Smooth muscle cell (in vitro differentiated cells): ENCODE measurements around the gene PA2G4. TPM values are rescaled to one million over a fixed set of nuclear protein-coding genes. Genes with fewer than 3 reads are reported as not detected.

Experiments used
- DNase-seq: peaks from one replicate; lab custom pipeline; 2025; ENCODE audit not compliant: unreplicated experiment; lab: John Stamatoyannopoulos, UW
- H2AFZ ChIP-seq: fragments of 200-600 bp; sonication (generic); 2 replicates; pipeline ENCODE4 v1.6.0; 2016; ENCODE audit warnings: antibody characterized with exemption, low read depth, mild to moderate bottlenecking
- H3F3A ChIP-seq: fragments of 200-600 bp; sonication (generic); 2 replicates; pipeline ENCODE4 v1.6.0; 2017; ENCODE audit warnings: antibody characterized with exemption, low read depth
- H3K27ac ChIP-seq: fragments of 200-600 bp; sonication (generic); 2 replicates; pipeline ENCODE4 v1.5.1; 2016; ENCODE audit warnings: low read depth, mild to moderate bottlenecking
- H3K27me3 ChIP-seq: fragments of 200-600 bp; sonication (generic); 2 replicates; pipeline ENCODE4 v1.6.1; 2016; ENCODE audit warnings: low read depth, mild to moderate bottlenecking
- H3K36me3 ChIP-seq: fragments of 200-600 bp; sonication (generic); 2 replicates; pipeline ENCODE4 v1.5.1; 2016; ENCODE audit warnings: low read depth
- H3K4me1 ChIP-seq: fragments of 200-600 bp; sonication (generic); 2 replicates; pipeline ENCODE4 v1.5.1; 2016; ENCODE audit warnings: low read depth
- H3K4me2 ChIP-seq: fragments of 200-600 bp; sonication (generic); 2 replicates; pipeline ENCODE4 v1.6.0; 2016; ENCODE audit warnings: mild to moderate bottlenecking
- H3K4me3 ChIP-seq: fragments of 200-600 bp; sonication (generic); 2 replicates; pipeline ENCODE4 v1.5.1; 2016; ENCODE audit warnings: mild to moderate bottlenecking
- H3K79me2 ChIP-seq: fragments of 200-600 bp; sonication (generic); 2 replicates; pipeline ENCODE4 v1.6.0; 2016; ENCODE audit warnings: low read depth, mild to moderate bottlenecking
- H3K9ac ChIP-seq: fragments of 200-600 bp; sonication (generic); 2 replicates; pipeline ENCODE4 v1.6.0; 2016; ENCODE audit warnings: low read depth
- H3K9me3 ChIP-seq: fragments of 200-600 bp; sonication (generic); replicated peaks from 2 replicates; pipeline ENCODE4 v1.5.1; 2016; ENCODE audit warnings: low read depth
- H4K20me1 ChIP-seq: fragments of 200-600 bp; sonication (generic); 2 replicates; pipeline ENCODE4 v1.6.0; 2016; ENCODE audit warnings: low read depth
- CTCF ChIP-seq: fragments of 200-600 bp; sonication (generic); IDR thresholded peaks from 2 replicates; pipeline ENCODE4 v1.5.1; 2017; ENCODE audit warnings: borderline replicate concordance, mild to moderate bottlenecking, antibody characterized with exemption; ENCODE audit not compliant: insufficient read depth, poor library complexity, severe bottlenecking
- WGBS: methylation state at CpG from one replicate; pipeline ENCODE4 v1.1.7; 2016; ENCODE audit warnings: low lambda C conversion rate; 5-methylcytosine and 5-hydroxymethylcytosine counted together
- polyA plus RNA-seq: library from polyadenylated mRNA; unstranded; fragments of >200 nt; fragmentation: Nextera tagmentation; extraction: Ambion mirVana; gene quantifications from 2 replicates; pipeline ENCODE4 v1.2.1, GENCODE V29; 2016
- total RNA-seq: library from RNA; depleted of rRNA; stranded (reverse); fragments of >200 nt; gene quantifications from 2 replicates; pipeline ENCODE4 v1.2.3, GENCODE V29; 2014

Gene PA2G4
- total and polyA plus RNA-seq, 2 experiments from 2014 or later, result 99.8 to 118 TPM

GRCh38 chr12:56127888-56128669, 23.7 kb downstream of the PA2G4 start, which contains the start of gene ESYT1:
TSS of gene ESYT1 (plus strand) at chr12:56128267. CDS start at chr12:56128320, 53 bp downstream.
- H3K9ac ChIP-seq, result peak within 1 kb of the TSS; percentile 75
- under 1% methylated on average over 49 of the region's 49 CpGs for WGBS
- H3F3A ChIP-seq, result peaks cover 14% of the 10 kb centered on the region
- DNase-seq, result peak; percentile 89
- H4K20me1 ChIP-seq, result no peaks in the 10 kb centered on the region
- H3K27me3 ChIP-seq, result no peaks in the 10 kb centered on the region
- peaks cover 14% of the 10 kb centered on the region for H3K79me2 ChIP-seq
- H3K9me3 ChIP-seq, result no peaks in the 10 kb centered on the region
- TF ChIP-seq CTCF, result no peak
- peak within 1 kb of the TSS; percentile 10 for H2AFZ ChIP-seq
- peaks cover 21% of the 10 kb centered on the region for H3K4me1 ChIP-seq
- peak within 1 kb of the TSS; percentile 82 for H3K4me3 ChIP-seq
- H3K36me3 ChIP-seq, result no peaks in the 10 kb centered on the region
- peak within 1 kb of the TSS; percentile 92 for H3K27ac ChIP-seq
- peak within 1 kb of the TSS; percentile 90 for H3K4me2 ChIP-seq

- WGBS, result under 1% methylated on average over 19 of the region's 20 CpGs
- H3K27ac ChIP-seq, result peak overlapping the region; percentile 64
- DNase-seq, result peak; percentile 46
- peak overlapping the region; percentile 53 for H3K9ac ChIP-seq
- peaks cover 21% of the 10 kb centered on the region for H3K4me1 ChIP-seq
- H4K20me1 ChIP-seq, result no peaks in the 10 kb centered on the region
- no peaks in the 10 kb centered on the region for H3K27me3 ChIP-seq
- H2AFZ ChIP-seq, result peak overlapping the region; percentile 10
- no peak for TF ChIP-seq CTCF
- no peaks in the 10 kb centered on the region for H3K36me3 ChIP-seq
- peak overlapping the region; percentile 90 for H3K4me2 ChIP-seq
- H3K4me3 ChIP-seq, result peak overlapping the region; percentile 82
- no peaks in the 10 kb centered on the region for H3K9me3 ChIP-seq
- H3F3A ChIP-seq, result peaks cover 14% of the 10 kb centered on the region
- H3K79me2 ChIP-seq, result peaks cover 14% of the 10 kb centered on the region
Observed at GRCh38 chr12:56128670-56129205, 24.4 kb downstream of the PA2G4 start.

GRCh38 chr12:56129206-56129941, 25.0 kb downstream of the PA2G4 start:
- Histone ChIP-seq H4K20me1 (no peaks in the 10 kb centered on the region), H2AFZ (peak overlapping the region; percentile 10), H3F3A (peaks cover 14% of the 10 kb centered on the region), H3K79me2 (peaks cover 14% of the 10 kb centered on the region), H3K4me1 (peaks cover 21% of the 10 kb centered on the region), H3K36me3 (no peaks in the 10 kb centered on the region), H3K9me3 (no peaks in the 10 kb centered on the region), H3K9ac (peak overlapping the region; percentile 53), H3K27me3 (no peaks in the 10 kb centered on the region), H3K4me3 (peak overlapping the region; percentile 82), H3K27ac (peak overlapping the region; percentile 64), H3K4me2 (peak overlapping the region; percentile 90)
- peak; percentile 25 for DNase-seq
- no peak for TF ChIP-seq CTCF
- WGBS, result 6% methylated on average over 28 of the region's 29 CpGs
